Testis (tissue), 2 donors: Measurements from ENCODE around the gene PIWIL4.

Source experiments
- CTCF ChIP-seq, 3 experiments: fragments of 450-650 bp in 2 of 3; fragments of 200-600 bp in 1 of 3; sonication (generic) in 1 of 3; IDR thresholded peaks; one replicate each; pipeline ENCODE4 v1.5.1; 2016 to 2019; ENCODE audit warnings: antibody characterized with exemption in 3 of 3, mild to moderate bottlenecking in 2 of 3, moderate library complexity in 1 of 3
- POLR2A ChIP-seq: fragments of 450-650 bp; IDR thresholded peaks from one replicate; pipeline ENCODE4 v1.6.1; 2017; ENCODE audit warnings: antibody characterized with exemption, mild to moderate bottlenecking, moderate library complexity

DNA sequence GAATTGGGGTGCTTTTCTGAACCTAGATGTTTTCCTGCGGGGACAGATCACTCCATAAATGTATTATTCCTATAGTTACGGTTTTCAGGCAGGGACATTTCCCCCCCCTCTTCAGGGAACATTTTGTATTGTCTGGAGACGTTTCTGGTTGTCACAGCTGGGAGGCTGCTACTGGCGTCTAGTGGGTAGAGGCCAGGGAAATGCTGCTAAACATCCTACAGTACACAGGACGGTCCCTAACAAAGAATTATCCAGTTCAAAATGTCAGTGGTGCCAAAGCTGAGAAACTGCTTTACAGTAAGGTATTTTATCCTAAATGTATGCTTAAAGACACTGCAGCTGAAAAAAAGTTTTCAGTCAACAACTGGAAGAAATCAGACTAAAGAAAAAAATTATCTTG, 19.4 kb downstream of the PIWIL4 start:
- no peak for TF ChIP-seq CTCF (IDR thresholded peaks at IDR 0.05)
- TF ChIP-seq POLR2A = no peak
